AML-193 (cell line): ENCODE results near the gene PLPP3.

Source experiments
- DNase-seq, 2 experiments: peaks; one replicate each; lab custom pipeline; 2025; lab: John Stamatoyannopoulos, UW

PLPP3 gene

DNA sequence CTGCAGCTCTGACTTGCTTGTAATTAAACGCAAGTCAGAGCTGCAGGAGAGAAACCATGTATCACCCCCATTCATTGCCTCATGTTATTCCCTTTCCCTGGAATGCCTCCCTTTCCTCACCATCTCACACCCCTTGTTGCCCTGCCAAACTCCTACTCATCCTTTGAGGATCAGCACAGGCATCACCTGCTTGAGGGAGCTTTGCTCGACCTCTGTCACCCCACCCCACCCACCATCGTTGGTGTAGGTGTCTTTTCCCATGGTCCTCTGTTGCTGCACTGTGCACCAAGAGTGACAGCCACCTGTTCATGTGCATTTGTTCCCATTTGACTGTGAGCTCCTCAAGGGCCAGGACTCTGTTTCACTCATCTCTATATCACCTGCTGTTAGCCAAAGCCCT is 117.2 kb downstream of the PLPP3 start:
- DNase-seq = no peak

DNA sequence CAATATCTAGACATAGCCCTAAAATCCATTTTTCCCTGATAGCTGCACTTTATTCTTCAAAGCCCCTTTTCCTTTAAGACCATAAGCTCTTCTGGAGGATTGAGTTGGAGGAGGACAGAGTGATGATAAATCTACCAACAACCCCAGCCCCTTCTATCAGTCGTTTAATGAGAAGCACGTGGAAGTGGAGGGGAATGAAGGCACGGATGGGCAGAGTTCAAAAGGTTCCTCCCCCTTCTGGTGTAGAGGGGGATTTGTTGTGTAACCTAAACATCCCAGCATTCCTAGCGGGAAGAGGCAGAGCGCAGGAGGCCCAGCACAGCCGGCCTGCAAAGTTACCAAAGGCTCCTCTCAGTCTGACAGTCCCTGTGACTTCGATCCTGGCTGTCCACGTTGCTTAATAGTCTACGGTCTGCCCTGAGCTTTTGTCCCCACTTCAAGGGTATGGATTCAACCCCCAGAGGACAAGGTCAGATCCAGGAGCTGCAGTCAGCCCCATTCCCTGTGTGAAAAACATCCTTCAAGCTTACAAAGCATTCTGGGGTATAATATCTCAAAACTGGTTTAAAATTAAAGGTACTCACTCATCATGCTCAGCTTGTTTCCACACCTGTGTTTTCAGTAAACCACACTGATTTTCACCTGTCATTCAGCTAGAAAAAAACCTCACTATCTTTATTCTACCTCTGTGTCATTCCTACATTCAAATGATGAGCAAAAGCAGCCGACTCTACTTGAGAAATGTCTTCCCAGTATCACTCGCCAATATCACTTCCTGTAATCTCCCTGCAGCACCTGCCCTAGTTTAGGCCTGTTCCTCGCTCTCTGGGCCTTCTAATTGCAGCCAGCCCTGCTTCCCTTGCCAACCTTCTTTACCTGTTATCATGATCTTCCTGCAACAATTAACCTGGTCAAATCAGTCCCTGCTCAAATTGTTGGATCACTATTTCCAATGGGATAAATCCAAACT is 117.9 kb downstream of the PLPP3 start:
- no peak for DNase-seq

DNA sequence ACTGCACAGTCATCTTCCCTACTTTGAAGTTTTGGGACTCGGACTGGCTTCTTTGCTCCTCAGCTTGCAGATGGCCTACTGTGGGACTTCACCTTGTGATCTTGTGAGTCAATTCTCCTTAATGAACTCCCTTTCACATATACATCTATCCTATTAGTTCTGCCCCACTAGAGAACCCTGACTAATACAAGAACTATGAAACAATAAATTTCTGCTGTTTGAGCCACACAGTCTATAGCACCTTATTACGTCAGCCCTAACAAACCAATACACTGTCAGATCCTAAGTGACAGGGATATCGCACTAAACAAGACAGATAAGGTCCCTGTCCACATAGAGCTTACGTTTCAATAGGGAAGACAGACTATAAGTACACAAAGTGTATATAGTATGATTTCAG is 120.1 kb downstream of the PLPP3 start:
- DNase-seq = no peak

DNA sequence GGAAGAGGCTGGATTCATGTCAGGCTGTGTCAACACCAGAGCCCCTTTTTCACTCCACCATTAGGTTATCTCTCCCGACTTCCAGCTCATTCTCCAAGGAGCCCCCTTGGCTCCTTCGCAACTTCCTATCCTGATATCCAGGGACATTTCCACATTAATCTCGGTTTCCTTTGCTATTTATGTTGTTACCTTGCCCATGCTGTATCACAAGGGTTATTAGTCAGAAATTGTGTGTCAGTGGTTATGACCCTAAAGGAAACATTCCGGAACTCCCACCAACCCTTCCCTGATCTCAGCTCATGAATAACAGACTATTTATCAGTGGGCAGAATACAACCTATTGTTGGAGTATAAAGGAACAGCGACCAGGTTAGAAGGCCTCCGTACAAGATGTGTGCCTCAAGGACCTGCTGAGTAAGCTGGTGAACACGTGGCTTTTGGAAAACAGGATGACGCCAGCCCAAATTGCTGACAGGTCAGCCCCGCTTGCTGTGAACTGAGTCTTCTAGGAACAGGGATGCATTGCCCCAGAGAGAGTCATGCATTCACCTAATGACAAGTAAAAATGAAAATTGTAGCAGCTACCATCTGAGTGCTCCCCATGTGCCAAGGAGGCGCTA is 121.5 kb downstream of the PLPP3 start:
- DNase-seq = no peak

DNA sequence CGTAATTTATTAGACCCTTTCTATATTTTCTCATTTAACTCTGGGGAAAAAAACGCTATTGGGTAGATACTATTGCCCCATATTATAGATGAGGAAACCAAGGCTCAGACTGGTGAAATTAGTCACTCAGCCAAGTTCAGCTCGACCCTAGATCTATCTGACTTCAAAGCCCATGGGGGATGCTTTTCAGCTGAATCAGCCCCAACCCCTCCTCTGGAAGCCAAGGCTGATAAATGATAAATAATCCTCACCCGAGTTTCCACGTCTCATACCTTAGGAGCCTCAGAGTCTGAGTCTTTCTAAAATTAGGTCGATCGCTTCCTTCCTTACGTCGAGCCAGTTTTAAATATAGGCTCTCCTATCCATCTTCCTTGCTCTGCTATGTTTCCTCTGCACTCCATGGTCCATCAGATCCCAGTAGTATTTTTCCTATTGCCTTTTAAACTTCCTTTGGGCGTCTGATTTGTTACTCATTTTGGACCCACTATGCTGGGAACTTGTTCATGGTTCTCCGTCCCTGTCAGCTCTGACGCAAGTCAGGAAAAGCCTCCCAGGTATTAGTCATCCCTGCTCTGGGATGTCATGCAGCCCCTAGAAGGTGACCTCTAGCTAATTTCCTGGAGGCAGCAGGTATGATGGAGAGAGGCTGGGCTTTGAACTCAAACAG is 122.8 kb downstream of the PLPP3 start:
- DNase-seq = no peak

DNA sequence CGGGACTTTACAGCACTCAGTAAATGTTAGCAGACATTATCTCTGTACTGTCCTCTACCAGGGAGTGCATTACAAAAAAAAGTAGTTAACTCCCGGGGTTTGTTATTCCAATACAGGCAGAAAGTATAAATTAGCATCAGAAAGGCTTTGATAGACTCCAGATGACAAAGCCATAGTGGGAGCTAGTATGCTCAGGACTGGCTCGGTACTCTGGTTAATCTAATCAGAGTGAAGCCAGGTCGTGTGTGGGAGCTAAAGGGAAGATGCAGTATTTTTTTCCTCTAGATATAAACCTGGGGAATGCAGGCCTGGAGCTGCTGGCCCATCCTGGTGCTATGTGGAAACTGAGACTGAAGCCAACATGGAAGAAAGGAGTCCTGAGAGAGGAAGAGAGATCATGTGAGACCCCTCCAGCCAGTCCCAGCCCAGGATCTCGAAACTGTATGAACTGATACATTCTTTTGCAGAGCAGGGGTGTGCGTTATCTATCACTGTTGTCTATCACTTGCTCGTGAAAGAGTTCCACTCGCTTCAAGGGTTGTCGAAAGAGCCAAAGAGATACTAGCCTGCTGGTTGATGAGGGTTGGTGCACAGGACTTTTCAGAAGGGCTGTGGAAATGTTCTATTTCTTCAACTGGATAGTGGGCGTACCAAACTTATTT is 125.8 kb downstream of the PLPP3 start:
- DNase-seq = no peak

DNA sequence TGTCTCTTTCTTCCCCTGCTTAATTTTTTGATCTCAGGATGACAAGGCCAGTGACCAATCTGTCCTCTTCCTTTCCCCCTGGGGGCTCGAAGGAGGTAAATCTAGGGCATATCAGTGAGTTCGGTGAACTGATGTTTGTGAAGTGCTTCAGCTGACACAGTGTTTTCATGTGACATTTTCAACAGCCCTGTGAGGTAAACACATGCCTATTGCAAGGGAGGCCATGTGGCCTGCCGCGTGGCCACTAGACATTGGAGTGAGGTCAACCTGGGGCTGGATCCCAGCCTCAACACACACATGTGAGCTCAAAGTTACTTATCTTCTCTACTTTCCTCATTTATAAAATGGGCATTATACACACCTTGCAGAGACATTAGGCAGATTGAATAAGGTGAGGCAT is 126.3 kb downstream of the PLPP3 start:
- DNase-seq = no peak

DNA sequence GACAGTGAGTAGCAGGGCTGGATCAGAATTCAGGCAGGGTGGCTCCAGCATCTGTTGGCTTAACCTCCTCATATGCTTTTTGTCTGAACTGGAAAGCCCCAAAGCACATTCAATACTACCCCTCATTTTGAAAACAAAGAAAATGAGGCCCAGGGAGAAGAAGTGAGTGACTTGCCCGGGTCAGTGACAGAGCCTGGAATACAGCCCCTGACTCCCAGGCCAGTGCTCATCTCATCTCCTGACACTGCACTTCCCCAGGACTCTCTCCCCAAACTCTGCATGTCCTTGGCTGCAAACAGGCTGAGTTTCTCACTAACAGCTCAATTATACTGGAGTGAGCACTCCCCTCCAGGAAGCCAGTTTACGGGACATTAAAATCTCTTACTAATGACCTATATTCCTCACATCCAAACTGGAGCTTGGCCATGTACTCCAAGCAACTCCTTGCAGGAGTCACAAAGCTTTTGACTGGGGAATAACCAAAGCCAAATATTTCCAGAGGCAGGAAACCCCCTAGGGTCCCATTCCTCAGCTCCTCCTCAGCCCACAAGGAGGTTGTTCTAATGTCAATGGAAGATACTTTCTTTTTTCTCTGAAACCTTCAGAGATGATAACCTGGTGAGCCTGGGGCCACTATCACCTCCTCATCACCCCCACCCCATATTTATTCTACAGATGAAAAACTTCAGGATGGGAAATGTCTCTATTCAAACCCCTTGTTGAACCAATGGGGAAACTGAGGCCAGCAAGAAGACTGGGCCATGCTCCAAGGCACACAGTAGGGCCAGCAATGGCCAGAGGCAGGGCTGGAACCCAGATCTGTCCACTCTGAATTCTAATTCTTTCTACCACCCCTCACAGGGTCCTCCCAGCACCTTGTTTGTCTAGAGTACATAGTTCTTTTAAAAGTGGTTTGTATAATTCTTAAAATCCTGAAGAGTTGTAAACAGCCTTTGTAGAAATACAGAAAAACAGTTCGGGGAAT is 127.0 kb downstream of the PLPP3 start:
- DNase-seq = no peak

DNA sequence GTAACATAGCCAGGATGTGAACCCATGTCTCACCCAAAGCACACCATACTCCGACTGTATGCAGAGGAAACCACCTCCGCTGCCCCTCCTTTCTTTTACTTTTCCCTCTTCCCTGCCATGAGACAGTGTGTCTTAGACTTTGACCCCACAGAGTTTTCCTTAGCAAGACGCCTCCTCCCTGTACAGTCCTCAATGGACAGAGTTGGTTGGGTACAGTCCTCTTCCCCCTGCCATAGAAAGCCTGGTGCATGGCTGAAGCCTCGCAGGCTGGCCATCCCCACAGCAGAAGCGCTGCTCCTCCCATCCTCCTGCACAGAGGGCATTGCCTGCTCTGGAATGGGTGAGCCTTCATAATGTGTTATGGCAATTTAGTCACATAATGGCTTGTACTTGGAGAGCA is 127.9 kb downstream of the PLPP3 start:
- DNase-seq = no peak

DNA sequence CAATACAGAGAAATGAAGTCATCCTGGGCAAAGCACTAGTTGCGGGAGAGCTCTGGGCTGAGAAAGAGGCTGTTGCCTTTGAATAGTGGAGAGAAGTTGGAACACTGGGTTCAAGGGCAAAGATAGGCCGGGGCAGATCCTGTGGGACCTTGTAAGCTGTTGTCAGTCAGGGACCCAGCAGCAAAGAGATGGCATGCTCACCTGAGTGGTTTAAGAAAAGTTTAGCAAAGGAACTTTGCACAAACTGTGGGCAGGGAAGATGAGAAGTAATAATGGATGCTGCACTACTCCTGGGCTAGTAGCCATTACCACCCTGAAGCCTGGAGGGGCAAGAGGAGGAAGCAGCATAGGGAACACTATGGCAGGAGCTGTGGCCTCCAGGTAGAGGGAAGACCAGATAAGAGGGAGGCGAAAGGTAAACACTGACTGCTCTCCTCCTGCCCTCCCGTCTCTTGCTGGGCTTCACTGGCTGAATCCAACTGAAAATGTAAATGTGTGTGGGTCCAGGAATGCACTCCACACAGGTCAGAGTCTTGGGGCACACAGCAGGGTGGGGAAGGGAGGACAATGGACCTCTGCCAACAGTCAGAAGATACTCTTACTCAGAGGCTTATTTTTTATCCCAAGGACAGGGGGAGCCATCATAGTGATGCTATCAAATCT is 129.2 kb downstream of the PLPP3 start:
- no peak for DNase-seq

DNA sequence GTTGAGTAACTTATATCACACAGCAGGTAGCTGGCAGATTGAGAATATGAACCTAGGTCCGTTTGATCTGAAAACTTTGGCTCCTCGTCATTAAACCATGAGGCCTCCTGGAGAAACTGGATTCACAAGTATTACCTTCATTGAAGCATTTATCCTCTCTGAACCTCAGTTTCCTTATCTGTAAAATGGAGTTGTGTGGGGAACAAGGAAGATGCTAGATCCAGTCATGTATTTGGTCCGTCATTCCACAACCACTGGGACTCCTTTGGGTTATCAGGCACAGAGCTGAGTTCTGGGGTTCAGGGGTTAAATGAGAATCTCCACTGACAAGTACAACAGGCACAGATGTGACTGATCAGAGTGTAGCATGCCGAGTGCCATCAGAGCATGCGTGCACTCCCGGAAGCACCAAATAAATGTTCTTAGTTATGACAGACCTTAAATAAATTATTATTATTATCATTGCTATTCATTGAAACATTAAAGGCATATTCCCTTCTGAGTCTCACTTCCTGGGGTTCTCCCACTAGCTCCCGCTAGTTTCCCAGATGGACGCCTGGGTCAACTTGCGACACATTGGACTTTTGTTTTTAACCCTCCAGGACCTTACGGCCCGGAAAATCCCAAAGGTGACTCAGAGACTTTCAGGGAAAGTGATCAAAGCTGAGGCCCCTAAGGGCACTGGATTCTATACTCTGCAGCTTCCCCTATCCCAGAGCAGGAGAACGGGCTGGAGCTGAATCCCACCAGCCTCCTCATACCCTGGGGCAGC is 130.6 kb downstream of the PLPP3 start:
- DNase-seq = no peak

DNA sequence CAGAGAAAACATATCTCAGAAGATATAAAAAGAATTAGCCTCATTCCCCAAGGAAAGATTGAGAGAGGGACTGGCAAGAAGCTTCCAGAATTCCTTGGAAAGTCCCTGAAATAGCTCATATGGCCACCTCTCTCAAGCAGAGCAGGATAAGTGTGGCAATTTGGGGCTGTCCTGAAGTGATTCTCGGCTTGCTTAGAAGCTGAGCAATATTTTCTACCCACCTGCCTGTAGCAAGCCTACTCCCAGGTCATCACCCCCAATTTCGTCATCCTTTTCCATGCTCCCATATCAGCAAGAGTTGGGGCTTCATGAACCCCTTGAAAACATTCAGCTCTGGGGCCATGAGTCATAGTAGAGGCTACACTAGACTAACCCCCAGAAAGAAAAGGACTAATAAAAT is 131.5 kb downstream of the PLPP3 start:
- no peak for DNase-seq

DNA sequence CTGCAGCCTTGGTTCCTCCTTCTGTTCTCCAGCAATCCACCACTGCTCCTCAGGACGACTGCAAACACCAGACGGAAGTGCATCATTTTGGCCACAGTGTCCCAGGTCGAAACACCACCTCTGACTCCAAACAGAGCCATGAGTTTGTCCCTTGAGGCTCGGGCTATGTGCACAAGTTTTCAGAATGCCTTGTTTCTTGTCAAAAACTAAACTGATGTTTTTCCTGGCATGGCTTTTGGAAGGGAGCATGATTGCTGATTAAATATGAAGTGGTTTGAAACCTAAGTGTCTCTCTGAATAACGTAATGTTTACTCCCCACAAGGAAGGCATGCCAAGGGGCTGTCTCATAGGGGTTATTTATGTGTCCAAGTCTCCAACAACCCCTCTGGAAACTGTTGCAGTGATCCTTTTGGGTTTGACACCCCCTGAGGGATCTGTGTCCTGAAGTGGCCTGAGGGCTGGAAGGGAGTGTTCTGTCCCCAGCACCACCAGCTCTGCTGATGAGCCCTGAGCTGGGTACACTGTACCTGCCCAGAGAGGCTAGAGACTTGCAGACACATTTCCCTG is 132.7 kb downstream of the PLPP3 start:
- DNase-seq = no peak

DNA sequence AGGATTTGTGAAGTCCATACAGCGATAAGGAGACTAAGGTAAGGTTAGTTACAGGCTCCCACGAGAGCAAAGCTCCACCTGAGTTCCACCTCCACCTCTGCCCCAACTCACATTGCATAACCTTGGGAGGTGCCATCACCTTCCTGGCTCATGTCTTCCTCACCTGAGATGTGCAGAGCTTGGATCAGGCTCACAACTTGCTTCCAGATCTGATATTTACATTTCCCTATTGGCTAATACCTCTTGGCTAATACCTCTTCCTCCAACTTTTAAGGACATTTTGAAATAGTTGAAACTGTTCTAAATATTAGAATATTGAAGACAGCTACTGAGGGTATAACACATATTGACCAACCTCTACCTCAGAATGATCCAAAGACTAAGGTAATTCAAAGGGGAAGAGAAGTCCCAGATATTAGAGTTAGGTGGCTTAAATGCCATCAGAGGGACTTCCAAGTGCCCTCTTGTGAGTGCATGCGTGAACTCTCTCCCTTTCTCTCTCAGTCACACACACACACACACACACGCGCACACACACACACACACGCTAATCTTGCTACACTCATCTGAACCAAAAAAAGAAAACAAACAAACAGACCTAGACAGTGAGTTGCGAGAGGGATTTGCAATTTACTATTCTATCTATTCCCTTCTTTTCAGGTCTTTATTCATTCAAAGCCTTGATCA is 134.3 kb downstream of the PLPP3 start:
- no peak for DNase-seq
